ENCODE measurements around the gene CADPS2. TPM values are rescaled to one million over a fixed set of nuclear protein-coding genes. Genes with fewer than 3 reads are reported as not detected.

Gene CADPS2
- total and polyA plus RNA-seq, 5 donors from 2014 or later = 0.07 TPM; not detected in 4

GRCh38 chr7:122460936-122461335, 425.3 kb downstream of the CADPS2 start:
- H3K27me3 ChIP-seq (ENCODE audit: control insufficient read depth, insufficient read depth, low read length) = no peaks in the 10 kb centered on the region
- no peak for ATAC-seq (ENCODE audit: low read depth in 2 of 2)
- no peaks in the 10 kb centered on the region for H3K27me3 Mint-ChIP-seq
- no peaks in the 10 kb centered on the region for H3K36me3 Mint-ChIP-seq
- H3K9me3 ChIP-seq (ENCODE audit: control insufficient read depth in 2 of 2, low read length in 2 of 2) = no peaks in the 10 kb centered on the region
- H3K4me1 ChIP-seq (ENCODE audit: control insufficient read depth, insufficient read depth, low read length, poor library complexity, severe bottlenecking) = no peaks in the 10 kb centered on the region
- no peak overlapping the region for H3K4me3 Mint-ChIP-seq
- no peaks in the 10 kb centered on the region for H3K36me3 ChIP-seq (ENCODE audit: control insufficient read depth, insufficient read depth, low read length)
- no peak overlapping the region for H3K27ac ChIP-seq (ENCODE audit: insufficient read depth, low read length, poor library complexity, severe bottlenecking)
- peaks cover 0 to 5% (median 3%) of the 10 kb centered on the region in 7 donors for H3K9me3 Mint-ChIP-seq
- no peak for DNase-seq
- H3K4me3 ChIP-seq (ENCODE audit: low read depth, low read length) = no peak overlapping the region
- H3K27ac Mint-ChIP-seq = no peak overlapping the region
- H3K4me1 Mint-ChIP-seq = no peaks in the 10 kb centered on the region

DNA sequence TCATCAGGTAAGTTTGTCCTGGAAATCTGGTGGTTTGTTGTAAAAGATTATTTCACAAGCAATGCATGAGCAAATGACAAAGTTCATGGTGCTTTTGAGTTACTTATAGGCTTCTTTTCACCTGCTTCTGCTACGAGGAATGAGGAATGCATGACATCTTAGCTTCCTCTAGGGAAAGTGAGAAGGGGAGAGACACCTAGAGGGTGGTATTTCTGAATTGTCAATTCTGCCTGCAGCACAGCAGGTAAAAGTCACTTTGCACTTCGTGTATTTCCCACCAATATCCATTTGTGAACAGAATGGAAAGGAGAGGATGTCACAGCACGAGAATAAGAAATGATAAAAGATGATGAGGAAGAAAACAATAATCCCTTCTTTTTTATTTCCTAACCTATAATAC, 428.3 kb downstream of the CADPS2 start:
- no peaks in the 10 kb centered on the region for H3K27me3 Mint-ChIP-seq
- ATAC-seq (ENCODE audit: low read depth in 2 of 2) (no peak), DNase-seq (no peak)
- H3K9me3 Mint-ChIP-seq = peaks cover 2 to 6% (median 3%) of the 10 kb centered on the region in 7 donors
- Histone ChIP-seq H3K4me3 (ENCODE audit: low read depth, low read length) (no peak overlapping the region), H3K27ac (ENCODE audit: insufficient read depth, low read length, poor library complexity, severe bottlenecking) (no peak overlapping the region), H3K9me3 (ENCODE audit: control insufficient read depth in 2 of 2, low read length in 2 of 2) (no peaks in the 10 kb centered on the region), H3K36me3 (ENCODE audit: control insufficient read depth, insufficient read depth, low read length) (no peaks in the 10 kb centered on the region), H3K4me1 (ENCODE audit: control insufficient read depth, insufficient read depth, low read length, poor library complexity, severe bottlenecking) (no peaks in the 10 kb centered on the region), H3K27me3 (ENCODE audit: control insufficient read depth, insufficient read depth, low read length) (no peaks in the 10 kb centered on the region)
- H3K27ac Mint-ChIP-seq = no peak overlapping the region
- no peaks in the 10 kb centered on the region for H3K4me1 Mint-ChIP-seq
- no peaks in the 10 kb centered on the region for H3K36me3 Mint-ChIP-seq
- no peak overlapping the region for H3K4me3 Mint-ChIP-seq

- DNase-seq = no peak
- no peak overlapping the region for H3K27ac Mint-ChIP-seq
- Histone ChIP-seq H3K36me3 (ENCODE audit: control insufficient read depth, insufficient read depth, low read length) (no peaks in the 10 kb centered on the region), H3K4me1 (ENCODE audit: control insufficient read depth, insufficient read depth, low read length, poor library complexity, severe bottlenecking) (no peaks in the 10 kb centered on the region), H3K9me3 (ENCODE audit: control insufficient read depth in 2 of 2, low read length in 2 of 2) (no peaks in the 10 kb centered on the region), H3K4me3 (ENCODE audit: low read depth, low read length) (no peak overlapping the region), H3K27me3 (ENCODE audit: control insufficient read depth, insufficient read depth, low read length) (no peaks in the 10 kb centered on the region), H3K27ac (ENCODE audit: insufficient read depth, low read length, poor library complexity, severe bottlenecking) (no peak overlapping the region)
- no peak overlapping the region for H3K4me3 Mint-ChIP-seq
- no peaks in the 10 kb centered on the region for H3K27me3 Mint-ChIP-seq
- no peak for ATAC-seq (ENCODE audit: low read depth in 2 of 2)
- no peaks in the 10 kb centered on the region for H3K4me1 Mint-ChIP-seq
- H3K36me3 Mint-ChIP-seq = no peaks in the 10 kb centered on the region
- peaks cover 0 to 5% (median 2%) of the 10 kb centered on the region in 7 donors for H3K9me3 Mint-ChIP-seq
Measured at GRCh38 chr7:122457325-122457724, 428.9 kb downstream of the CADPS2 start.

GRCh38 chr7:122454776-122455507, 431.3 kb downstream of the CADPS2 start:
- no peak for DNase-seq
- no peaks in the 10 kb centered on the region for H3K36me3 Mint-ChIP-seq
- peaks cover 0 to 5% (median 2%) of the 10 kb centered on the region in 7 donors for H3K9me3 Mint-ChIP-seq
- no peaks in the 10 kb centered on the region for H3K9me3 ChIP-seq (ENCODE audit: control insufficient read depth in 2 of 2, low read length in 2 of 2)
- H3K27me3 ChIP-seq (ENCODE audit: control insufficient read depth, insufficient read depth, low read length) = no peaks in the 10 kb centered on the region
- H3K4me3 Mint-ChIP-seq = no peak overlapping the region
- no peaks in the 10 kb centered on the region for H3K4me1 Mint-ChIP-seq
- no peak overlapping the region for H3K27ac Mint-ChIP-seq
- H3K4me3 ChIP-seq (ENCODE audit: low read depth, low read length) = no peak overlapping the region
- no peaks in the 10 kb centered on the region for H3K4me1 ChIP-seq (ENCODE audit: control insufficient read depth, insufficient read depth, low read length, poor library complexity, severe bottlenecking)
- no peaks in the 10 kb centered on the region for H3K36me3 ChIP-seq (ENCODE audit: control insufficient read depth, insufficient read depth, low read length)
- no peaks in the 10 kb centered on the region for H3K27me3 Mint-ChIP-seq
- no peak overlapping the region for H3K27ac ChIP-seq (ENCODE audit: insufficient read depth, low read length, poor library complexity, severe bottlenecking)
- no peak for ATAC-seq (ENCODE audit: low read depth in 2 of 2)

DNA sequence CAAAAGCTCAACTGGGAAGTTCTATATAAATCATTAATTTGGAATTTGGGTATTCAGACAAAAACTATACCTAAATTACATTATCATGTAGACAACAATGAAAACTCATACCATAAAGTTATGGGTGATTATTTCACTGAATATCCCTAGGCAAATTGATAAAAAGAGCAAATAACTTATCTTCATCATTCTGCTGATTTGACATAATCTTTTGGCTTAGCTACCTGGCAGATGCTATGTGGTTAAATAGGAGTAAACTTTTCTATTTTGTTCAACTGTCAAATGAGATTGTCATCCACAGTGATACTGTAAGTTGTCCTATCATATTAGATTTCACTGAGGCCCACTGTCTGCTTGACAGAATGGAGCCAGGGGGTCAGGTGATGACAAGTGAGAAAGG, 432.8 kb downstream of the CADPS2 start:
- Histone ChIP-seq H3K4me1 (ENCODE audit: control insufficient read depth, insufficient read depth, low read length, poor library complexity, severe bottlenecking) (no peaks in the 10 kb centered on the region), H3K4me3 (ENCODE audit: low read depth, low read length) (no peak overlapping the region), H3K36me3 (ENCODE audit: control insufficient read depth, insufficient read depth, low read length) (no peaks in the 10 kb centered on the region), H3K9me3 (ENCODE audit: control insufficient read depth in 2 of 2, low read length in 2 of 2) (no peaks in the 10 kb centered on the region), H3K27ac (ENCODE audit: insufficient read depth, low read length, poor library complexity, severe bottlenecking) (no peak overlapping the region), H3K27me3 (ENCODE audit: control insufficient read depth, insufficient read depth, low read length) (no peaks in the 10 kb centered on the region)
- Mint-ChIP-seq H3K27ac (no peak overlapping the region), H3K9me3 (peaks cover 0 to 5% (median 2%) of the 10 kb centered on the region in 7 donors), H3K4me1 (no peaks in the 10 kb centered on the region), H3K36me3 (no peaks in the 10 kb centered on the region), H3K27me3 (no peaks in the 10 kb centered on the region), H3K4me3 (no peak overlapping the region)
- DNase-seq = no peak
- ATAC-seq (ENCODE audit: low read depth in 2 of 2) = no peak

DNA sequence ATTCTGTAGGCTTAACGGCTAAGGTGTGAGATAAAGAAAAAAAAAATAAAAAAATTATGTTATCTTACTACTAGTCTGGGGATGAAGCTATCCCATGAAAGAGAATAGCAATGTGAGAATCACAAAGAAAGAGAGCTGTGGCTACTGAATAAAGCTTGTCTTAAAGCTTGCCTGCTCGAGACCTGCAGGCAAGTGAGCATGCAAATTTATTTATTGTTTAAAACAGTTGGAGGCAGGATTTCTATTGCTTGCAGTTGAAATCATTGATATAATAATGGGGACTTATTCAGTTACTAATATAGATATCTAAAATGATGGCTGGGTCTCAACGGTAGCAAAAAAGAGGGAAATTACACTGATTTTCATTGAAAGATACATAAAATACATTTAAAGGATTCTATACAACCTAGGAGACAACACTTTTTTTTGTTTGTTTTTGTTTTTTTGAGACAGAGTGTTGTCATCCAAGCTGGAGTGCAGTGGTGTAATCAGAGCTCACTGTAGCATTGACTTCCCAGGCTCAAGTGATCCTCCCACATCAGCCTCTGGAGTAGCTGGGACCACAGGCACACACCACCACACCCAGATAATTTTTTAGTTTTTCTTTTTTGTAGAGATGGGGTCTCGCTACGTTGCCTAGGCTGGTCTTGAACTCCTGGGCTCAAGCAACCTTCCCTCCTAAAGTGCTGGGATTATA, 437.2 kb downstream of the CADPS2 start:
- H3K9me3 ChIP-seq (ENCODE audit: control insufficient read depth in 2 of 2, low read length in 2 of 2) = no peaks in the 10 kb centered on the region
- Mint-ChIP-seq H3K27me3 (no peaks in the 10 kb centered on the region), H3K36me3 (no peaks in the 10 kb centered on the region), H3K27ac (no peak overlapping the region), H3K4me3 (no peak overlapping the region), H3K9me3 (peaks cover 0 to 3% (median 0%) of the 10 kb centered on the region in 7 donors), H3K4me1 (no peaks in the 10 kb centered on the region)
- H3K4me1 ChIP-seq (ENCODE audit: control insufficient read depth, insufficient read depth, low read length, poor library complexity, severe bottlenecking) = no peaks in the 10 kb centered on the region
- no peak for DNase-seq
- no peak overlapping the region for H3K27ac ChIP-seq (ENCODE audit: insufficient read depth, low read length, poor library complexity, severe bottlenecking)
- H3K27me3 ChIP-seq (ENCODE audit: control insufficient read depth, insufficient read depth, low read length) = no peaks in the 10 kb centered on the region
- H3K4me3 ChIP-seq (ENCODE audit: low read depth, low read length) = no peak overlapping the region
- ATAC-seq (ENCODE audit: low read depth in 2 of 2) = no peak
- no peaks in the 10 kb centered on the region for H3K36me3 ChIP-seq (ENCODE audit: control insufficient read depth, insufficient read depth, low read length)

GRCh38 chr7:122442929-122443328, 443.3 kb downstream of the CADPS2 start:
- Histone ChIP-seq H3K4me1 (ENCODE audit: control insufficient read depth, insufficient read depth, low read length, poor library complexity, severe bottlenecking) (no peaks in the 10 kb centered on the region), H3K36me3 (ENCODE audit: control insufficient read depth, insufficient read depth, low read length) (no peaks in the 10 kb centered on the region), H3K27me3 (ENCODE audit: control insufficient read depth, insufficient read depth, low read length) (no peaks in the 10 kb centered on the region), H3K4me3 (ENCODE audit: low read depth, low read length) (no peak overlapping the region), H3K27ac (ENCODE audit: insufficient read depth, low read length, poor library complexity, severe bottlenecking) (no peak overlapping the region), H3K9me3 (ENCODE audit: control insufficient read depth in 2 of 2, low read length in 2 of 2) (no peaks in the 10 kb centered on the region)
- Mint-ChIP-seq H3K27ac (no peak overlapping the region), H3K27me3 (no peaks in the 10 kb centered on the region), H3K36me3 (no peaks in the 10 kb centered on the region), H3K9me3 (peaks cover 0 to 2% (median 0%) of the 10 kb centered on the region in 7 donors), H3K4me3 (no peak overlapping the region), H3K4me1 (no peaks in the 10 kb centered on the region)
- DNase-seq (no peak), ATAC-seq (ENCODE audit: low read depth in 2 of 2) (no peak)

GRCh38 chr7:122438492-122438891, 447.8 kb downstream of the CADPS2 start:
- Histone ChIP-seq H3K27me3 (ENCODE audit: control insufficient read depth, insufficient read depth, low read length) (no peaks in the 10 kb centered on the region), H3K4me3 (ENCODE audit: low read depth, low read length) (no peak overlapping the region), H3K36me3 (ENCODE audit: control insufficient read depth, insufficient read depth, low read length) (no peaks in the 10 kb centered on the region), H3K9me3 (ENCODE audit: control insufficient read depth in 2 of 2, low read length in 2 of 2) (no peaks in the 10 kb centered on the region), H3K4me1 (ENCODE audit: control insufficient read depth, insufficient read depth, low read length, poor library complexity, severe bottlenecking) (no peaks in the 10 kb centered on the region), H3K27ac (ENCODE audit: insufficient read depth, low read length, poor library complexity, severe bottlenecking) (no peak overlapping the region)
- Mint-ChIP-seq H3K27ac (no peak overlapping the region), H3K27me3 (no peaks in the 10 kb centered on the region), H3K9me3 (peaks cover 0 to 5% (median 0%) of the 10 kb centered on the region in 7 donors), H3K4me1 (no peaks in the 10 kb centered on the region), H3K4me3 (no peak overlapping the region), H3K36me3 (no peaks in the 10 kb centered on the region)
- DNase-seq (no peak), ATAC-seq (ENCODE audit: low read depth in 2 of 2) (no peak)

Data from CD4-positive, CD25-positive, alpha-beta regulatory T cell (primary cell).